Activated naive CD8-positive, alpha-beta T cell treated with anti-CD3 and anti-CD28 coated beads for 36 hours (primary cell): ENCODE data around the gene TPM4. TPM values are rescaled to one million over a fixed set of nuclear protein-coding genes. Genes with fewer than 3 reads are reported as not detected.

Source experiments
- DNase-seq: peaks from one replicate; pipeline ENCODE4 v3.0.0; 2021
- H3K27ac Mint-ChIP-seq: one replicate; pipeline ENCODE4 v1.8.0; 2022; ENCODE audit warnings: mild to moderate bottlenecking, moderate library complexity, mixed read lengths
- H3K27me3 Mint-ChIP-seq: one replicate; pipeline ENCODE4 v1.8.0; 2022; ENCODE audit warnings: mild to moderate bottlenecking, mixed read lengths
- H3K36me3 Mint-ChIP-seq: one replicate; pipeline ENCODE4 v1.8.0; 2021; ENCODE audit warnings: mild to moderate bottlenecking, mixed read lengths
- H3K4me1 Mint-ChIP-seq: one replicate; pipeline ENCODE4 v1.8.0; 2021; ENCODE audit warnings: mixed read lengths
- H3K4me3 Mint-ChIP-seq: one replicate; pipeline ENCODE4 v1.8.0; 2022; ENCODE audit warnings: mild to moderate bottlenecking, moderate library complexity, mixed read lengths
- H3K9me3 Mint-ChIP-seq: one replicate; pipeline ENCODE4 v1.8.0; 2022; ENCODE audit warnings: mixed read lengths
- total RNA-seq, 2 experiments: library from RNA; stranded (reverse); gene quantifications; one replicate each; pipeline ENCODE4 v1.2.3, GENCODE V29; 2021

TPM4 gene
- total RNA-seq, 2 experiments from 2014 or later, result 203 to 204 TPM

- Mint-ChIP-seq H3K9me3 (peaks cover 8% of the 10 kb centered on the region), H3K36me3 (no peaks in the 10 kb centered on the region), H3K4me1 (peaks cover 7% of the 10 kb centered on the region), H3K27me3 (no peaks in the 10 kb centered on the region), H3K27ac (no peak overlapping the region), H3K4me3 (no peak overlapping the region)
- DNase-seq, result no peak
Observed at GRCh38 chr19:16052353-16052752, 23.9 kb upstream of the TPM4 start.

GRCh38 chr19:16057062-16057461, 19.2 kb upstream of the TPM4 start:
- H3K9me3 Mint-ChIP-seq, result peaks cover 8% of the 10 kb centered on the region
- peaks cover 9% of the 10 kb centered on the region for H3K4me1 Mint-ChIP-seq
- no peak overlapping the region for H3K27ac Mint-ChIP-seq

GRCh38 chr19:16060294-16060693, 16.0 kb upstream of the TPM4 start:
- H3K9me3 Mint-ChIP-seq, result peaks cover 9% of the 10 kb centered on the region
- H3K36me3 Mint-ChIP-seq, result no peaks in the 10 kb centered on the region
- H3K4me3 Mint-ChIP-seq, result no peak overlapping the region
- H3K27me3 Mint-ChIP-seq, result peaks cover 4% of the 10 kb centered on the region
- H3K27ac Mint-ChIP-seq, result no peak overlapping the region
- DNase-seq, result no peak
- peaks cover 23% of the 10 kb centered on the region for H3K4me1 Mint-ChIP-seq

More at GRCh38 chr19:16057062-16057461, 19.2 kb upstream of the TPM4 start:
- no peak for DNase-seq
- Mint-ChIP-seq H3K27me3 (peaks cover 4% of the 10 kb centered on the region), H3K36me3 (no peaks in the 10 kb centered on the region), H3K4me3 (no peak overlapping the region)

- Mint-ChIP-seq H3K4me1 (peaks cover 26% of the 10 kb centered on the region), H3K27ac (peak overlapping the region; percentile 25), H3K4me3 (no peak overlapping the region), H3K36me3 (no peaks in the 10 kb centered on the region), H3K27me3 (peaks cover 4% of the 10 kb centered on the region), H3K9me3 (peaks cover 3% of the 10 kb centered on the region)
- peak; percentile 64 for DNase-seq
Observed at GRCh38 chr19:16061943-16062342, 14.4 kb upstream of the TPM4 start.

- no peak overlapping the region for H3K4me3 Mint-ChIP-seq
Observed at GRCh38 chr19:16062789-16063188, 13.5 kb upstream of the TPM4 start.

GRCh38 chr19:16064209-16064889, 11.9 kb upstream of the TPM4 start:
- no peak for DNase-seq
- peaks cover 3% of the 10 kb centered on the region for H3K9me3 Mint-ChIP-seq
- H3K36me3 Mint-ChIP-seq, result no peaks in the 10 kb centered on the region
- no peaks in the 10 kb centered on the region for H3K27me3 Mint-ChIP-seq
- H3K4me3 Mint-ChIP-seq, result no peak overlapping the region
- H3K27ac Mint-ChIP-seq, result no peak overlapping the region
- peaks cover 23% of the 10 kb centered on the region for H3K4me1 Mint-ChIP-seq

More at GRCh38 chr19:16062789-16063188, 13.5 kb upstream of the TPM4 start:
- no peaks in the 10 kb centered on the region for H3K36me3 Mint-ChIP-seq
- peaks cover 3% of the 10 kb centered on the region for H3K9me3 Mint-ChIP-seq
- H3K27ac Mint-ChIP-seq, result peak overlapping the region; percentile 29
- DNase-seq, result peak; percentile 61
- peaks cover 4% of the 10 kb centered on the region for H3K27me3 Mint-ChIP-seq
- peaks cover 26% of the 10 kb centered on the region for H3K4me1 Mint-ChIP-seq

- peaks cover 3% of the 10 kb centered on the region for H3K9me3 Mint-ChIP-seq
- H3K36me3 Mint-ChIP-seq, result no peaks in the 10 kb centered on the region
- DNase-seq, result no peak
- H3K4me3 Mint-ChIP-seq, result no peak overlapping the region
- peaks cover 25% of the 10 kb centered on the region for H3K4me1 Mint-ChIP-seq
- H3K27ac Mint-ChIP-seq, result peak overlapping the region; percentile 28
- no peaks in the 10 kb centered on the region for H3K27me3 Mint-ChIP-seq
Observed at GRCh38 chr19:16066611-16067104, 9.6 kb upstream of the TPM4 start.

- H3K4me1 Mint-ChIP-seq, result peaks cover 19% of the 10 kb centered on the region
- H3K4me3 Mint-ChIP-seq, result no peak overlapping the region
- peaks cover 3% of the 10 kb centered on the region for H3K9me3 Mint-ChIP-seq
- no peak for DNase-seq
- H3K36me3 Mint-ChIP-seq, result no peaks in the 10 kb centered on the region
- H3K27ac Mint-ChIP-seq, result no peak overlapping the region
- no peaks in the 10 kb centered on the region for H3K27me3 Mint-ChIP-seq
Observed at GRCh38 chr19:16067205-16067938, 8.9 kb upstream of the TPM4 start.

- H3K9me3 Mint-ChIP-seq, result no peaks in the 10 kb centered on the region
- H3K27me3 Mint-ChIP-seq, result no peaks in the 10 kb centered on the region
- DNase-seq, result no peak
- H3K27ac Mint-ChIP-seq, result no peak overlapping the region
- H3K4me3 Mint-ChIP-seq, result no peak overlapping the region
- peaks cover 11% of the 10 kb centered on the region for H3K4me1 Mint-ChIP-seq
- no peaks in the 10 kb centered on the region for H3K36me3 Mint-ChIP-seq
Observed at GRCh38 chr19:16068696-16069259, 7.5 kb upstream of the TPM4 start.

- peaks cover 19% of the 10 kb centered on the region for H3K4me1 Mint-ChIP-seq
- H3K27me3 Mint-ChIP-seq, result no peaks in the 10 kb centered on the region
- no peak overlapping the region for H3K27ac Mint-ChIP-seq
- no peak for DNase-seq
- no peaks in the 10 kb centered on the region for H3K36me3 Mint-ChIP-seq
- H3K9me3 Mint-ChIP-seq, result no peaks in the 10 kb centered on the region
- peak overlapping the region; percentile 42 for H3K4me3 Mint-ChIP-seq
Observed at GRCh38 chr19:16069813-16070365, 6.4 kb upstream of the TPM4 start.

- peaks cover 24% of the 10 kb centered on the region for H3K4me1 Mint-ChIP-seq
- H3K9me3 Mint-ChIP-seq, result no peaks in the 10 kb centered on the region
- no peaks in the 10 kb centered on the region for H3K36me3 Mint-ChIP-seq
- no peaks in the 10 kb centered on the region for H3K27me3 Mint-ChIP-seq
- peak; percentile 82 for DNase-seq
- H3K4me3 Mint-ChIP-seq, result peak overlapping the region; percentile 42
- no peak overlapping the region for H3K27ac Mint-ChIP-seq
Observed at GRCh38 chr19:16070366-16070990, 5.8 kb upstream of the TPM4 start.

- Mint-ChIP-seq H3K27me3 (no peaks in the 10 kb centered on the region), H3K9me3 (no peaks in the 10 kb centered on the region), H3K27ac (no peak overlapping the region), H3K36me3 (no peaks in the 10 kb centered on the region), H3K4me3 (no peak overlapping the region), H3K4me1 (peaks cover 27% of the 10 kb centered on the region)
- DNase-seq, result no peak
Observed at GRCh38 chr19:16071072-16071691, 5.1 kb upstream of the TPM4 start.

GRCh38 chr19:16073481-16073880, 2.8 kb upstream of the TPM4 start:
- peak overlapping the region; percentile 72 for H3K27ac Mint-ChIP-seq

GRCh38 chr19:16073988-16074387, 2.3 kb upstream of the TPM4 start:
- no peak overlapping the region for H3K4me3 Mint-ChIP-seq
- DNase-seq, result no peak
- H3K27ac Mint-ChIP-seq, result peak overlapping the region; percentile 72
- no peaks in the 10 kb centered on the region for H3K27me3 Mint-ChIP-seq
- H3K9me3 Mint-ChIP-seq, result no peaks in the 10 kb centered on the region
- peaks cover 36% of the 10 kb centered on the region for H3K4me1 Mint-ChIP-seq
- peaks cover 17% of the 10 kb centered on the region for H3K36me3 Mint-ChIP-seq

More at GRCh38 chr19:16073481-16073880, 2.8 kb upstream of the TPM4 start:
- Mint-ChIP-seq H3K27me3 (no peaks in the 10 kb centered on the region), H3K36me3 (peaks cover 14% of the 10 kb centered on the region), H3K4me1 (peaks cover 32% of the 10 kb centered on the region), H3K9me3 (no peaks in the 10 kb centered on the region), H3K4me3 (no peak overlapping the region)
- DNase-seq, result no peak
